Measurements from ENCODE around the gene MRPL54.

The MRPL54 gene

GRCh38 chr19:3762501-3763459 is at the start of gene MRPL54:
Gene MRPL54 (plus strand): TSS chr19:3762682. CDS start chr19:3762701, 19 bp downstream.
- DNase-seq (ENCODE audit: low spot score), result peak; percentile 98

GRCh38 chr19:3716147-3716668 is 46.3 kb upstream of the MRPL54 start:
- DNase-seq (ENCODE audit: low spot score), result no peak

GRCh38 chr19:3719868-3720267 is 42.6 kb upstream of the MRPL54 start:
- no peak for DNase-seq (ENCODE audit: low spot score)

- no peak for DNase-seq (ENCODE audit: low spot score)
Measured at GRCh38 chr19:3720349-3720917, 42.0 kb upstream of the MRPL54 start.

- DNase-seq (ENCODE audit: low spot score), result peak; percentile 83
Measured at GRCh38 chr19:3721131-3721886, 41.2 kb upstream of the MRPL54 start.

- DNase-seq (ENCODE audit: low spot score), result no peak
Measured at GRCh38 chr19:3721887-3722442, 40.5 kb upstream of the MRPL54 start.

GRCh38 chr19:3722443-3723109 is 39.9 kb upstream of the MRPL54 start:
- DNase-seq (ENCODE audit: low spot score), result no peak

GRCh38 chr19:3723110-3723488 is 39.4 kb upstream of the MRPL54 start:
- no peak for DNase-seq (ENCODE audit: low spot score)

- no peak for DNase-seq (ENCODE audit: low spot score)
Measured at GRCh38 chr19:3723883-3724282, 38.6 kb upstream of the MRPL54 start.

- DNase-seq (ENCODE audit: low spot score), result no peak
Measured at GRCh38 chr19:3725121-3725520, 37.4 kb upstream of the MRPL54 start.

GRCh38 chr19:3725640-3726310 is 36.7 kb upstream of the MRPL54 start:
- DNase-seq (ENCODE audit: low spot score), result no peak

GRCh38 chr19:3730457-3730958 is 32.0 kb upstream of the MRPL54 start:
- no peak for DNase-seq (ENCODE audit: low spot score)

- DNase-seq (ENCODE audit: low spot score), result no peak
Measured at GRCh38 chr19:3732108-3732507, 30.4 kb upstream of the MRPL54 start.

- no peak for DNase-seq (ENCODE audit: low spot score)
Measured at GRCh38 chr19:3733549-3734309, 28.8 kb upstream of the MRPL54 start.

- no peak for DNase-seq (ENCODE audit: low spot score)
Measured at GRCh38 chr19:3734310-3734600, 28.2 kb upstream of the MRPL54 start.

GRCh38 chr19:3736106-3736724 is 26.3 kb upstream of the MRPL54 start:
- DNase-seq (ENCODE audit: low spot score), result no peak

GRCh38 chr19:3737487-3738205 is 24.8 kb upstream of the MRPL54 start:
- DNase-seq (ENCODE audit: low spot score), result no peak

- DNase-seq (ENCODE audit: low spot score), result no peak
Measured at GRCh38 chr19:3738477-3739220, 23.8 kb upstream of the MRPL54 start.

All from HuH-7 (cell line).